ENCODE measurements around the gene LAMTOR2. TPM values are rescaled to one million over a fixed set of nuclear protein-coding genes. Genes with fewer than 3 reads are reported as not detected.

Gene LAMTOR2
- total and polyA plus RNA-seq, 10 of the 15 experiments (the other 5 are each of a cell fraction or from before 2014, with no cell fraction given): 71.9 to 264 (median 97.0) TPM

DNA sequence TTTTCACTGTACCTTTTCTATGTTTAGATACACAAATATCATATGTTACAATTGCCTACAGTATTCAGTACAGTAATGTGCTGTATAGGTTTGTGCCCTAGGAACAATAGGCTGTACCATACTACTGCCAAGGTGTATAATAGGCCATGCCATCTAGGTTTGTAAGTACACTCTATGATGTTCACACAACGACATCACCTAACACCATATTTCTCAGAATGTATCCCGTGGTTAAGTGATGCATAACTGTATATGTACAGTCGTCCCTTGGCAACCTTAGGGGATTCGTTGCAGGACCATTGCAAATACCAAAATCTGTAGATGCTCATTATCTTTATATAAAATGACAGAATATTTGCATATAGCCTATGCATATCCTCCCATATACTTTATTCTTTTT, 28.0 kb upstream of the LAMTOR2 start:
- H3K79me2 ChIP-seq (ENCODE audit: control insufficient read depth, insufficient read depth, low read length): no peaks in the 10 kb centered on the region
- DNase-seq (ENCODE audit: low read depth, low spot score) (no peak), ATAC-seq (no peak), FAIRE-seq (no peak)
- intact Hi-C loops (cut with micrococcal nuclease; ENCODE audit: unreplicated experiment): no loop called here
- ChIA-PET RAD21 (ENCODE audit: unreplicated experiment) (interaction anchor here (1.1 kb wide), 2 partner anchors 40 to 88 kb away, joined by 3 to 5 read pairs; no protein-coding TSS in a partner anchor), CTCF (interaction anchor here (0.6 to 1.2 kb wide), 2 partner anchors 39 to 72 kb away, joined by 3 to 15 read pairs; no protein-coding TSS in a partner anchor), POLR2A (interaction anchor here (0.6 kb wide), 1 partner anchor 108 kb away, joined by 3 read pairs; no protein-coding TSS in a partner anchor), SMC1A (ENCODE audit: uncharacterized antibody, unreplicated experiment) (interaction anchor here (1.4 kb wide), 1 partner anchor 89 kb away, joined by 3 read pairs; no protein-coding TSS in a partner anchor)
- 19% methylated on average over 4 of the region's 4 CpGs for WGBS (ENCODE audit: insufficient coverage, insufficient replicate concordance, low lambda C conversion rate, missing lambda C conversion rate)
- H3K4me3 ChIP-seq: no peak overlapping the region
- in situ Hi-C loops (cut with MboI): no loop called here
- BruUV-seq (replicated peaks): no TSS peak
- H3K36me3 ChIP-seq (ENCODE audit: control insufficient read depth in 2 of 2, insufficient read depth in 2 of 2, low read length in 1 of 2): no peaks in the 10 kb centered on the region
- no peaks in the 10 kb centered on the region for H3K9me3 ChIP-seq (replicated peaks; ENCODE audit: control insufficient read depth, insufficient read depth, low read length)
- no peak overlapping the region for H3K4me2 ChIP-seq (ENCODE audit: control insufficient read depth, insufficient read depth)
- H3K27ac ChIP-seq (ENCODE audit: control insufficient read depth, insufficient read depth): no peak overlapping the region
- H4K20me1 ChIP-seq (ENCODE audit: control insufficient read depth, insufficient read depth): no peaks in the 10 kb centered on the region
- TF ChIP-seq, protein P1, sequence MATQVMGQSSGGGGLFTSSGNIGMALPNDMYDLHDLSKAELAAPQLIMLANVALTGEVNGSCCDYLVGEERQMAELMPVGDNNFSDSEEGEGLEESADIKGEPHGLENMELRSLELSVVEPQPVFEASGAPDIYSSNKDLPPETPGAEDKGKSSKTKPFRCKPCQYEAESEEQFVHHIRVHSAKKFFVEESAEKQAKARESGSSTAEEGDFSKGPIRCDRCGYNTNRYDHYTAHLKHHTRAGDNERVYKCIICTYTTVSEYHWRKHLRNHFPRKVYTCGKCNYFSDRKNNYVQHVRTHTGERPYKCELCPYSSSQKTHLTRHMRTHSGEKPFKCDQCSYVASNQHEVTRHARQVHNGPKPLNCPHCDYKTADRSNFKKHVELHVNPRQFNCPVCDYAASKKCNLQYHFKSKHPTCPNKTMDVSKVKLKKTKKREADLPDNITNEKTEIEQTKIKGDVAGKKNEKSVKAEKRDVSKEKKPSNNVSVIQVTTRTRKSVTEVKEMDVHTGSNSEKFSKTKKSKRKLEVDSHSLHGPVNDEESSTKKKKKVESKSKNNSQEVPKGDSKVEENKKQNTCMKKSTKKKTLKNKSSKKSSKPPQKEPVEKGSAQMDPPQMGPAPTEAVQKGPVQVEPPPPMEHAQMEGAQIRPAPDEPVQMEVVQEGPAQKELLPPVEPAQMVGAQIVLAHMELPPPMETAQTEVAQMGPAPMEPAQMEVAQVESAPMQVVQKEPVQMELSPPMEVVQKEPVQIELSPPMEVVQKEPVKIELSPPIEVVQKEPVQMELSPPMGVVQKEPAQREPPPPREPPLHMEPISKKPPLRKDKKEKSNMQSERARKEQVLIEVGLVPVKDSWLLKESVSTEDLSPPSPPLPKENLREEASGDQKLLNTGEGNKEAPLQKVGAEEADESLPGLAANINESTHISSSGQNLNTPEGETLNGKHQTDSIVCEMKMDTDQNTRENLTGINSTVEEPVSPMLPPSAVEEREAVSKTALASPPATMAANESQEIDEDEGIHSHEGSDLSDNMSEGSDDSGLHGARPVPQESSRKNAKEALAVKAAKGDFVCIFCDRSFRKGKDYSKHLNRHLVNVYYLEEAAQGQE (IDR thresholded peaks at IDR 0.05; ENCODE audit: low read depth, low read length): no peak
- no peak for TF ChIP-seq ZNF274 (IDR thresholded peaks at IDR 0.05; ENCODE audit: insufficient read depth, insufficient read length)
- no peak for TF ChIP-seq KAT2A (conservative IDR thresholded peaks at IDR 0.05; ENCODE audit: control insufficient read depth, low read depth, low read length)
- no peak for TF ChIP-seq NBN (IDR thresholded peaks at IDR 0.05)
- TF ChIP-seq PAX8 (IDR thresholded peaks at IDR 0.05): no peak
- TF ChIP-seq MEF2A (IDR thresholded peaks at IDR 0.05; ENCODE audit: insufficient read depth, low read depth, low read length): no peak
- TF ChIP-seq ZNF622 (IDR thresholded peaks at IDR 0.05): no peak
- TF ChIP-seq HDAC6 (IDR thresholded peaks at IDR 0.05; ENCODE audit: unreplicated experiment): no peak
- no peak for TF ChIP-seq TCF12 (IDR thresholded peaks at IDR 0.05; ENCODE audit: low read depth, low read length)
- TF ChIP-seq CBX3 (IDR thresholded peaks at IDR 0.05; ENCODE audit: borderline replicate concordance, low read depth): no peak
- TF ChIP-seq BACH1 (IDR thresholded peaks at IDR 0.05; ENCODE audit: borderline replicate concordance): no peak
- no peak for TF ChIP-seq LARP7 (IDR thresholded peaks at IDR 0.05)
- TF ChIP-seq, protein P2, sequence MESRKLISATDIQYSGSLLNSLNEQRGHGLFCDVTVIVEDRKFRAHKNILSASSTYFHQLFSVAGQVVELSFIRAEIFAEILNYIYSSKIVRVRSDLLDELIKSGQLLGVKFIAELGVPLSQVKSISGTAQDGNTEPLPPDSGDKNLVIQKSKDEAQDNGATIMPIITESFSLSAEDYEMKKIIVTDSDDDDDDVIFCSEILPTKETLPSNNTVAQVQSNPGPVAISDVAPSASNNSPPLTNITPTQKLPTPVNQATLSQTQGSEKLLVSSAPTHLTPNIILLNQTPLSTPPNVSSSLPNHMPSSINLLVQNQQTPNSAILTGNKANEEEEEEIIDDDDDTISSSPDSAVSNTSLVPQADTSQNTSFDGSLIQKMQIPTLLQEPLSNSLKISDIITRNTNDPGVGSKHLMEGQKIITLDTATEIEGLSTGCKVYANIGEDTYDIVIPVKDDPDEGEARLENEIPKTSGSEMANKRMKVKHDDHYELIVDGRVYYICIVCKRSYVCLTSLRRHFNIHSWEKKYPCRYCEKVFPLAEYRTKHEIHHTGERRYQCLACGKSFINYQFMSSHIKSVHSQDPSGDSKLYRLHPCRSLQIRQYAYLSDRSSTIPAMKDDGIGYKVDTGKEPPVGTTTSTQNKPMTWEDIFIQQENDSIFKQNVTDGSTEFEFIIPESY (IDR thresholded peaks at IDR 0.05): no peak
- no peak for TF ChIP-seq TAF1 (IDR thresholded peaks at IDR 0.05; ENCODE audit: borderline replicate concordance, low read depth, low read length)
- TF ChIP-seq, protein P3, sequence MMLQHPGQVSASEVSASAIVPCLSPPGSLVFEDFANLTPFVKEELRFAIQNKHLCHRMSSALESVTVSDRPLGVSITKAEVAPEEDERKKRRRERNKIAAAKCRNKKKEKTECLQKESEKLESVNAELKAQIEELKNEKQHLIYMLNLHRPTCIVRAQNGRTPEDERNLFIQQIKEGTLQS (IDR thresholded peaks at IDR 0.05; ENCODE audit: borderline replicate concordance, extremely low read depth, low read depth, low read length): no peak
- H3K9ac ChIP-seq (ENCODE audit: control insufficient read depth, insufficient read depth, low read length): no peak overlapping the region
- no peak overlapping the region for H2AFZ ChIP-seq (ENCODE audit: control insufficient read depth, low read depth, low read length)
- H3K27me3 ChIP-seq (replicated peaks in 1 of 2; ENCODE audit: control insufficient read depth in 2 of 2, insufficient read depth in 2 of 2, low read length in 1 of 2): no peaks in the 10 kb centered on the region; a peak in 1 of 4 replicates
- H3K4me1 ChIP-seq (ENCODE audit: control insufficient read depth, insufficient read depth, low read length): no peaks in the 10 kb centered on the region

Measured in GM12878 (cell line).